Panc1 (cell line): Measurements from ENCODE around the gene GLB1L. TPM values are rescaled to one million over a fixed set of nuclear protein-coding genes. Genes with fewer than 3 reads are reported as not detected.

Source experiments
- ATAC-seq: fragments of 200-7000 bp; cut with Tn5 transposase; 2 replicates; pipeline ENCODE4 v1.9.1; 2020; ENCODE audit warnings: mild to moderate bottlenecking, moderate library complexity
- BruUV-seq: library from RNA; stranded (reverse); fragments of 400-500 nt; replicated peaks from 2 replicates; lab custom pipeline; 2021; lab: Mats Ljungman, UMichigan
- CTCF ChIA-PET: fragments of 300-600 bp; sonication (Branson Sonifier 250); formaldehyde crosslinking; loops from one replicate; lab custom pipeline; 2022; ENCODE audit warnings: antibody characterized with exemption; lab: Charles Lee
- POLR2A ChIA-PET: fragments of 300-600 bp; sonication (Branson Sonifier 250); formaldehyde crosslinking; loops from one replicate; lab custom pipeline; 2022; ENCODE audit warnings: antibody characterized with exemption; lab: Charles Lee
- DNase-seq: peaks from one replicate; pipeline ENCODE4 v3.0.0-alpha.2; 2010; ENCODE audit warnings: low read depth, low spot score
- H3K27ac ChIP-seq: 2 replicates; pipeline ENCODE4 v1.5.1; 2011; ENCODE audit warnings: mild to moderate bottlenecking, low read length, inconsistent platforms
- H3K27me3 ChIP-seq: fragments of 200-500 bp; sonication (Bioruptor generic); 2 replicates; pipeline ENCODE4 v1.6.0; 2014; ENCODE audit warnings: low read length, inconsistent platforms; ENCODE audit not compliant: control insufficient read depth, insufficient read depth
- H3K36me3 ChIP-seq: fragments of 200-500 bp; sonication (Bioruptor generic); 2 replicates; pipeline ENCODE4 v1.5.1; 2014; ENCODE audit warnings: inconsistent platforms, mild to moderate bottlenecking, low read length, moderate library complexity; ENCODE audit not compliant: control insufficient read depth, insufficient read depth
- H3K4me1 ChIP-seq: 2 replicates; pipeline ENCODE4 v1.5.1; 2011; ENCODE audit warnings: inconsistent platforms, mild to moderate bottlenecking, low read length, moderate library complexity; ENCODE audit not compliant: control insufficient read depth, insufficient read depth
- H3K4me3 ChIP-seq, 2 experiments: 2 replicates each; pipeline ENCODE4 v1.5.1; 2011 to 2012; ENCODE audit warnings: low read depth in 2 of 2, low read length in 2 of 2, mild to moderate bottlenecking in 2 of 2, inconsistent platforms in 1 of 2, moderate library complexity in 1 of 2
- H3K9me3 ChIP-seq: fragments of 200-500 bp; sonication (Bioruptor generic); 2 replicates; pipeline ENCODE4 v1.5.1; 2014; ENCODE audit warnings: low read depth, mild to moderate bottlenecking, inconsistent platforms, low read length, moderate library complexity; ENCODE audit not compliant: control insufficient read depth, insufficient read depth
- CTCF ChIP-seq: fragments of 450-650 bp; IDR thresholded peaks from 2 replicates; pipeline ENCODE4 v1.5.1; 2017; ENCODE audit warnings: mild to moderate bottlenecking
- POLR2AphosphoS5 ChIP-seq: IDR thresholded peaks from 2 replicates; pipeline ENCODE4 v1.6.1; 2012; ENCODE audit warnings: mild to moderate bottlenecking, low read depth, low read length, moderate library complexity
- REST ChIP-seq, 2 experiments: IDR thresholded peaks; 2 replicates each; pipeline ENCODE4 v1.6.1; 2011 to 2012; ENCODE audit warnings: low read depth in 2 of 2, control low read depth in 1 of 2, low read length in 1 of 2, mild to moderate bottlenecking in 1 of 2, moderate library complexity in 1 of 2; ENCODE audit not compliant: insufficient read depth in 1 of 2
- SIN3A ChIP-seq: IDR thresholded peaks from 2 replicates; pipeline ENCODE4 v1.6.1; 2012; ENCODE audit warnings: low read depth, mild to moderate bottlenecking, low read length, moderate library complexity, borderline replicate concordance; ENCODE audit not compliant: insufficient read depth
- TCF7L2 ChIP-seq: IDR thresholded peaks from 2 replicates; pipeline ENCODE4 v1.6.1; 2011; ENCODE audit warnings: mild to moderate bottlenecking, low read depth, low read length, inconsistent platforms
- in situ Hi-C: cut with HindIII; loops from 2 replicates; pipeline ENCODE4 v1.10.0; 2016; ENCODE audit warnings: low sequenced_read_pairs, low pct_unique_long_range_greater_than_20kb
- intact Hi-C: fragments of 100-400 bp; cut with micrococcal nuclease; formaldehyde crosslinking; loops from one replicate; pipeline ENCODE4 v1.10.0; 2022; ENCODE audit not compliant: unreplicated experiment
- total RNA-seq: library from RNA; stranded (reverse); gene quantifications from one replicate; pipeline ENCODE4 v1.2.1, GENCODE V29; 2021; ENCODE audit not compliant: unreplicated experiment

Gene GLB1L
- total RNA-seq, 1 experiment from 2014 or later = 8.1 TPM

- POLR2A ChIA-PET = interaction anchor here (0.6 kb wide), 1 partner anchor 21 kb away, joined by 5 read pairs; no protein-coding TSS in a partner anchor
- intact Hi-C loops (no loop called here), in situ Hi-C loops (no loop called here)
- Histone ChIP-seq H3K4me3 (peak within 1 kb of the TSS; percentile 49 to 68), H3K36me3 (no peaks in the 10 kb centered on the region; the same call in 1 of the 2 replicates), H3K27ac (no peak within 1 kb of the TSS), H3K4me1 (peaks cover 34% of the 10 kb centered on the region), H3K9me3 (no peaks in the 10 kb centered on the region), H3K27me3 (peaks cover 8% of the 10 kb centered on the region)
- CTCF ChIA-PET = interaction anchor here (0.6 to 1.0 kb wide), 4 partner anchors 9 to 273 kb away, joined by 4 to 14 read pairs (median 6); no protein-coding TSS in a partner anchor
- DNase-seq (no peak), ATAC-seq (peak; percentile 47)
- BruUV-seq = no TSS peak
- no peak for TF ChIP-seq POLR2AphosphoS5
- TF ChIP-seq CTCF = no peak
- TF ChIP-seq REST (IDR thresholded peaks at IDR 0.05; ENCODE audit: insufficient read depth in 1 of 2, low read depth in 2 of 2, low read length in 1 of 2) = no peak
- no peak for TF ChIP-seq TCF7L2
- TF ChIP-seq SIN3A = no peak
Measured at GRCh38 chr2:219252900-219253752, 7.9 kb upstream of the GLB1L start, which contains the start of gene TUBA4B. TUBA4B (plus strand) TSS chr2:219253243; CDS start chr2:219253408, 165 bp downstream.

- peaks cover 8% of the 10 kb centered on the region for H3K27me3 ChIP-seq
- no peaks in the 10 kb centered on the region; the same call in 1 of the 2 replicates for H3K36me3 ChIP-seq
- TF ChIP-seq SIN3A (no peak), TCF7L2 (no peak), POLR2AphosphoS5 (no peak), REST (IDR thresholded peaks at IDR 0.05; ENCODE audit: insufficient read depth in 1 of 2, low read depth in 2 of 2, low read length in 1 of 2) (no peak), CTCF (no peak)
- ATAC-seq (no peak), DNase-seq (no peak)
- POLR2A ChIA-PET = interaction anchor here (0.6 kb wide), 1 partner anchor 21 kb away, joined by 5 read pairs; no protein-coding TSS in a partner anchor
- H3K4me3 ChIP-seq = peak overlapping the region; percentile 49 to 68; a peak in 1 of 4 replicates
- H3K4me1 ChIP-seq = peaks cover 37% of the 10 kb centered on the region
- intact Hi-C loops = no loop called here
- no peaks in the 10 kb centered on the region for H3K9me3 ChIP-seq
- no TSS peak for BruUV-seq
- in situ Hi-C loops = no loop called here
- H3K27ac ChIP-seq = no peak overlapping the region
- CTCF ChIA-PET = interaction anchor here (0.7 to 1.0 kb wide), 2 partner anchors 42 to 272 kb away, joined by 9 to 14 read pairs; no protein-coding TSS in a partner anchor
Measured at GRCh38 chr2:219252570-219252899, 7.3 kb upstream of the GLB1L start.
